GM12875 (cell line): ENCODE data around the gene CAMKMT.

Experiments
- H3K4me3 ChIP-seq: one replicate; pipeline ENCODE4 v1.5.1; 2011; ENCODE audit warnings: low read depth, low read length, control low read depth
- CTCF ChIP-seq: IDR thresholded peaks from 2 replicates; pipeline ENCODE4 v1.5.1; 2011; ENCODE audit warnings: low read depth, mild to moderate bottlenecking, control low read depth, inconsistent platforms, low read length, moderate library complexity, borderline replicate concordance; ENCODE audit not compliant: insufficient read depth

Gene CAMKMT

GRCh38 chr2:44799754-44800153 is 438.0 kb downstream of the CAMKMT start:
- TF ChIP-seq CTCF = no peak
- H3K4me3 ChIP-seq = no peak overlapping the region

GRCh38 chr2:44801289-44801840 is 439.6 kb downstream of the CAMKMT start:
- no peak for TF ChIP-seq CTCF
- H3K4me3 ChIP-seq = no peak overlapping the region

GRCh38 chr2:44801841-44802776 is 440.4 kb downstream of the CAMKMT start:
- TF ChIP-seq CTCF = no peak
- H3K4me3 ChIP-seq = peak overlapping the region; percentile 19

GRCh38 chr2:44802777-44803424 is 441.2 kb downstream of the CAMKMT start:
- H3K4me3 ChIP-seq = no peak overlapping the region
- no peak for TF ChIP-seq CTCF

GRCh38 chr2:44804406-44805265 is 442.9 kb downstream of the CAMKMT start:
- no peak overlapping the region for H3K4me3 ChIP-seq
- no peak for TF ChIP-seq CTCF

- H3K4me3 ChIP-seq = no peak overlapping the region
- TF ChIP-seq CTCF = no peak
These were observed 443.9 kb downstream of the CAMKMT start for GRCh38 chr2:44805401-44806235.
